NAMALWA (cell line): ENCODE measurements around the gene PARVG.
"Not testable (repeated sequence)": the region's sequence is repeated elsewhere in the genome, so short reads cannot be mapped to it uniquely, and the experiment has no call there.

Experiments
- DNase-seq: peaks from one replicate; pipeline ENCODE4 v3.0.0-alpha.2; 2015; ENCODE audit warnings: low spot score

PARVG gene

GRCh38 chr22:44213489-44214043 is 32.8 kb downstream of the PARVG start:
- no peak for DNase-seq

- DNase-seq: no peak
These were observed 33.5 kb downstream of the PARVG start for GRCh38 chr22:44214187-44214586.

- no peak for DNase-seq
These were observed 34.0 kb downstream of the PARVG start for GRCh38 chr22:44214764-44215163.

- no peak for DNase-seq
These were observed 34.6 kb downstream of the PARVG start for GRCh38 chr22:44215287-44215686.

GRCh38 chr22:44217346-44217745 is 36.6 kb downstream of the PARVG start:
- DNase-seq: no peak

GRCh38 chr22:44218071-44218470 is 37.3 kb downstream of the PARVG start:
- no peak for DNase-seq

GRCh38 chr22:44219101-44219870 is 38.6 kb downstream of the PARVG start:
- no peak for DNase-seq

- no peak for DNase-seq
These were observed 40.3 kb downstream of the PARVG start for GRCh38 chr22:44220727-44221680.

- no peak for DNase-seq
These were observed 41.2 kb downstream of the PARVG start for GRCh38 chr22:44221710-44222475.

- no peak for DNase-seq
These were observed 43.4 kb downstream of the PARVG start for GRCh38 chr22:44224166-44224565.

GRCh38 chr22:44225091-44225689 is 44.5 kb downstream of the PARVG start:
- no peak for DNase-seq

- no peak for DNase-seq
These were observed 45.1 kb downstream of the PARVG start for GRCh38 chr22:44225812-44226211.

GRCh38 chr22:44229331-44229730 is 48.6 kb downstream of the PARVG start:
- DNase-seq: no peak

- no peak for DNase-seq
These were observed 49.1 kb downstream of the PARVG start for GRCh38 chr22:44229809-44230208.

GRCh38 chr22:44231233-44231632 is 50.5 kb downstream of the PARVG start:
- peak; percentile 39 for DNase-seq

- not testable (repeated sequence) for DNase-seq
These were observed 53.6 kb downstream of the PARVG start for GRCh38 chr22:44234372-44234771.

GRCh38 chr22:44237290-44237689 is 56.6 kb downstream of the PARVG start:
- no peak for DNase-seq

- DNase-seq: not testable (repeated sequence)
These were observed 60.4 kb downstream of the PARVG start for GRCh38 chr22:44241121-44241520.

- DNase-seq: no peak
These were observed 62.4 kb downstream of the PARVG start for GRCh38 chr22:44242946-44243724.

- no peak for DNase-seq
These were observed 63.0 kb downstream of the PARVG start for GRCh38 chr22:44243761-44244160.
